H9 (cell line): ENCODE data around the gene DNAH11. TPM values are rescaled to one million over a fixed set of nuclear protein-coding genes. Genes with fewer than 3 reads are reported as not detected.

Source experiments
- DNase-seq: peaks from one replicate; pipeline ENCODE4 v3.0.0-alpha.2; 2017
- H2AFZ ChIP-seq: one replicate; pipeline ENCODE4 v1.6.1; 2013; ENCODE audit warnings: mild to moderate bottlenecking, low read length, control low read depth, moderate library complexity
- H2AK5ac ChIP-seq: 2 replicates; pipeline ENCODE4 v1.6.1; 2013; ENCODE audit warnings: low read length, control low read depth, mixed read lengths; ENCODE audit not compliant: insufficient read length
- H2BK120ac ChIP-seq: one replicate; pipeline ENCODE4 v1.6.1; 2013; ENCODE audit warnings: low read depth, mild to moderate bottlenecking, low read length, control low read depth, inconsistent platforms; ENCODE audit not compliant: poor library complexity, severe bottlenecking
- H2BK12ac ChIP-seq: 2 replicates; pipeline ENCODE4 v1.6.1; 2013; ENCODE audit warnings: low read length, control low read depth, mixed read lengths, low read depth; ENCODE audit not compliant: insufficient read length
- H2BK15ac ChIP-seq: 2 replicates; pipeline ENCODE4 v1.6.1; 2013; ENCODE audit warnings: low read depth, low read length, control low read depth
- H2BK20ac ChIP-seq: one replicate; pipeline ENCODE4 v1.6.1; 2013; ENCODE audit warnings: low read depth, mild to moderate bottlenecking, low read length, control low read depth, inconsistent platforms; ENCODE audit not compliant: poor library complexity, severe bottlenecking
- H2BK5ac ChIP-seq: 2 replicates; pipeline ENCODE4 v1.6.1; 2013; ENCODE audit warnings: low read length, control low read depth, mixed read lengths; ENCODE audit not compliant: insufficient read length
- H3K14ac ChIP-seq: 2 replicates; pipeline ENCODE4 v1.6.1; 2013; ENCODE audit warnings: low read length, control low read depth; ENCODE audit not compliant: insufficient read depth
- H3K18ac ChIP-seq: 2 replicates; pipeline ENCODE4 v1.6.1; 2013; ENCODE audit warnings: low read depth, mild to moderate bottlenecking, mixed read lengths, low read length, control low read depth; ENCODE audit not compliant: insufficient read length
- H3K23ac ChIP-seq: 2 replicates; pipeline ENCODE4 v1.6.1; 2013; ENCODE audit warnings: low read length, control low read depth, mixed read lengths, low read depth; ENCODE audit not compliant: insufficient read length
- H3K23me2 ChIP-seq: 2 replicates; pipeline ENCODE4 v1.6.1; 2013; ENCODE audit warnings: low read depth, mild to moderate bottlenecking, mixed read lengths, low read length, control low read depth; ENCODE audit not compliant: insufficient read length, poor library complexity, severe bottlenecking
- H3K27ac ChIP-seq: 2 replicates; pipeline ENCODE4 v1.5.1; 2013; ENCODE audit warnings: low read length, control low read depth, mixed read lengths, low read depth; ENCODE audit not compliant: insufficient read length
- H3K27me3 ChIP-seq: 2 replicates; pipeline ENCODE4 v1.6.1; 2013; ENCODE audit warnings: low read length, control low read depth, inconsistent platforms; ENCODE audit not compliant: insufficient read depth
- H3K4ac ChIP-seq: 2 replicates; pipeline ENCODE4 v1.6.1; 2013; ENCODE audit warnings: low read depth, mild to moderate bottlenecking, control low read depth, inconsistent platforms, low read length, moderate library complexity
- H3K4me1 ChIP-seq: 2 replicates; pipeline ENCODE4 v1.6.1; 2013; ENCODE audit warnings: low read length, control low read depth, inconsistent platforms; ENCODE audit not compliant: insufficient read depth
- H3K4me2 ChIP-seq: 2 replicates; pipeline ENCODE4 v1.6.1; 2013; ENCODE audit warnings: low read length, control low read depth, mixed read lengths; ENCODE audit not compliant: insufficient read length, insufficient read depth
- H3K56ac ChIP-seq: 2 replicates; pipeline ENCODE4 v1.6.1; 2013; ENCODE audit warnings: low read depth, mild to moderate bottlenecking, mixed read lengths, low read length, control low read depth; ENCODE audit not compliant: insufficient read length
- H3K79me1 ChIP-seq: 2 replicates; pipeline ENCODE4 v1.6.1; 2013; ENCODE audit warnings: low read depth, mild to moderate bottlenecking, moderate library complexity, low read length, control low read depth, inconsistent platforms; ENCODE audit not compliant: insufficient read depth, poor library complexity, severe bottlenecking
- H3K79me2 ChIP-seq: 2 replicates; pipeline ENCODE4 v1.6.1; 2013; ENCODE audit warnings: low read length, control low read depth, inconsistent platforms; ENCODE audit not compliant: insufficient read depth
- H3K9ac ChIP-seq: 2 replicates; pipeline ENCODE4 v1.6.1; 2013; ENCODE audit warnings: low read length, control low read depth, mixed read lengths; ENCODE audit not compliant: insufficient read length; ENCODE audit errors: extremely low read depth
- H3K9me3 ChIP-seq: one replicate; pipeline ENCODE4 v1.6.1; 2013; ENCODE audit warnings: low read depth, low read length, inconsistent platforms; ENCODE audit not compliant: control insufficient read depth
- H3T11ph ChIP-seq: one replicate; pipeline ENCODE4 v1.6.1; 2013; ENCODE audit warnings: mild to moderate bottlenecking, low read length, control low read depth, inconsistent platforms
- H4K20me1 ChIP-seq: one replicate; pipeline ENCODE4 v1.6.1; 2013; ENCODE audit not compliant: control insufficient read depth, insufficient read length, insufficient read depth
- H4K5ac ChIP-seq: 2 replicates; pipeline ENCODE4 v1.6.1; 2013; ENCODE audit warnings: low read depth, mild to moderate bottlenecking, mixed read lengths, low read length, control low read depth; ENCODE audit not compliant: insufficient read length
- H4K8ac ChIP-seq: replicated peaks from 2 replicates; pipeline ENCODE4 v1.6.1; 2013; ENCODE audit warnings: low read length, control low read depth, mixed read lengths, low read depth; ENCODE audit not compliant: insufficient read length
- H4K91ac ChIP-seq: 2 replicates; pipeline ENCODE4 v1.6.1; 2013; ENCODE audit warnings: low read depth, mild to moderate bottlenecking, moderate library complexity, mixed read lengths, low read length, control low read depth; ENCODE audit not compliant: insufficient read length
- H3K27ac Mint-ChIP-seq, 3 experiments: 2 replicates in 2 of 3; 3 replicates in 1 of 3; pipeline ENCODE4 v1.8.0; 2020 to 2021; ENCODE audit warnings: mixed read lengths in 3 of 3, mild to moderate bottlenecking in 1 of 3, moderate library complexity in 1 of 3
- H3K27me3 Mint-ChIP-seq: 2 replicates; pipeline ENCODE4 v1.8.0; 2021; ENCODE audit warnings: low read depth, mild to moderate bottlenecking, moderate library complexity, mixed read lengths
- H3K36me3 Mint-ChIP-seq, 3 experiments: 2 replicates in 2 of 3; 3 replicates in 1 of 3; pipeline ENCODE4 v1.8.0; 2020 to 2021; ENCODE audit warnings: low read depth in 3 of 3, mixed read lengths in 3 of 3; ENCODE audit not compliant: insufficient read depth in 1 of 3
- H3K4me1 Mint-ChIP-seq, 2 experiments: 2 replicates each; pipeline ENCODE4 v1.8.0; 2020; ENCODE audit warnings: mixed read lengths in 2 of 2
- H3K4me3 Mint-ChIP-seq, 2 experiments: 2 replicates in 1 of 2; 3 replicates in 1 of 2; pipeline ENCODE4 v1.8.0; 2020 to 2021; ENCODE audit warnings: mild to moderate bottlenecking in 2 of 2, mixed read lengths in 2 of 2, moderate library complexity in 1 of 2
- H3K9me3 Mint-ChIP-seq, 2 experiments: 2 replicates in 1 of 2; 3 replicates in 1 of 2; pipeline ENCODE4 v1.8.0; 2020; ENCODE audit warnings: mild to moderate bottlenecking in 2 of 2, mixed read lengths in 2 of 2, moderate library complexity in 1 of 2
- WGBS: extraction: QIAGEN DNeasy Blood & Tissue Kit; methylation state at CpG from one replicate; pipeline ENCODE4 v1.1.7; 2013; ENCODE audit warnings: missing lambda C conversion rate, low lambda C conversion rate, mixed read lengths; ENCODE audit not compliant: insufficient read length; ENCODE audit errors: extremely low coverage; 5-methylcytosine and 5-hydroxymethylcytosine counted together
- total RNA-seq: library from RNA; stranded (reverse); gene quantifications from 2 replicates; pipeline ENCODE4 v1.2.1, GENCODE V29; 2021
- TF ChIP-seq, protein P1 (sequence below): fragments of 200-600 bp; sonication (generic); conservative IDR thresholded peaks from 3 replicates; pipeline ENCODE4 v1.8.0; 2021; ENCODE audit warnings: antibody characterized with exemption, mild to moderate bottlenecking

DNAH11 gene
- total RNA-seq, 1 experiment from 2014 or later = 2.5 TPM

DNA sequence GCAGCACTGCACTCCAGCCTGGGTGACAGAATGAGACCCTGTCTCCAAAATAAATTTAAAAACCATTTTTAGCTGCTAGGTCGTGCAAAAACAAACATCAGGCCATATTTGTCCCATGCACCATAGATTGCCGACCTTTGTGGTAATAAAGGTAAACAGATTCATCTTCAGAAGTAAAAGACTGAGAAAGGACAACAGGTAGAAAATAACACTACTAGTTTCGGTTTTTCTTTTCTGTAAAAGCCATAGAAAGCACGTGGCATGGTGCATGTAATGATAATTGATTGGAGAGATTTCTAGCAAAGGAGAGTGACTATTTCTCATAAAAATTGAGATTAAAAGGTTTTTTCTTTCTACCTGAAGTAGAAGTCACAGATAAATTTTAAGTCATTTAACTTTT lies 93.9 kb downstream of the DNAH11 start:
- H3K56ac ChIP-seq = no peak overlapping the region
- H4K8ac ChIP-seq = no peak overlapping the region
- no peak overlapping the region for H3K27ac ChIP-seq
- TF ChIP-seq, protein P1, sequence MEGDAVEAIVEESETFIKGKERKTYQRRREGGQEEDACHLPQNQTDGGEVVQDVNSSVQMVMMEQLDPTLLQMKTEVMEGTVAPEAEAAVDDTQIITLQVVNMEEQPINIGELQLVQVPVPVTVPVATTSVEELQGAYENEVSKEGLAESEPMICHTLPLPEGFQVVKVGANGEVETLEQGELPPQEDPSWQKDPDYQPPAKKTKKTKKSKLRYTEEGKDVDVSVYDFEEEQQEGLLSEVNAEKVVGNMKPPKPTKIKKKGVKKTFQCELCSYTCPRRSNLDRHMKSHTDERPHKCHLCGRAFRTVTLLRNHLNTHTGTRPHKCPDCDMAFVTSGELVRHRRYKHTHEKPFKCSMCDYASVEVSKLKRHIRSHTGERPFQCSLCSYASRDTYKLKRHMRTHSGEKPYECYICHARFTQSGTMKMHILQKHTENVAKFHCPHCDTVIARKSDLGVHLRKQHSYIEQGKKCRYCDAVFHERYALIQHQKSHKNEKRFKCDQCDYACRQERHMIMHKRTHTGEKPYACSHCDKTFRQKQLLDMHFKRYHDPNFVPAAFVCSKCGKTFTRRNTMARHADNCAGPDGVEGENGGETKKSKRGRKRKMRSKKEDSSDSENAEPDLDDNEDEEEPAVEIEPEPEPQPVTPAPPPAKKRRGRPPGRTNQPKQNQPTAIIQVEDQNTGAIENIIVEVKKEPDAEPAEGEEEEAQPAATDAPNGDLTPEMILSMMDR = no peak
- no peaks in the 10 kb centered on the region for H3K9me3 ChIP-seq
- no peak overlapping the region for H3K9ac ChIP-seq
- H2AK5ac ChIP-seq = no peak overlapping the region
- H2BK12ac ChIP-seq = no peak overlapping the region
- H3K23me2 ChIP-seq = no peaks in the 10 kb centered on the region
- DNase-seq = no peak
- H2BK15ac ChIP-seq = no peak overlapping the region
- no peaks in the 10 kb centered on the region for H4K20me1 ChIP-seq
- no peak overlapping the region for H2BK20ac ChIP-seq
- no peaks in the 10 kb centered on the region for H3K79me1 ChIP-seq
- no peak overlapping the region for H3T11ph ChIP-seq
- H2BK120ac ChIP-seq = no peak overlapping the region
- no peaks in the 10 kb centered on the region for H3K27me3 ChIP-seq
- Mint-ChIP-seq H3K4me1 (peaks cover 10% of the 10 kb centered on the region in 2 experiments), H3K27ac (no peak overlapping the region), H3K4me3 (no peak overlapping the region), H3K9me3 (no peaks in the 10 kb centered on the region), H3K27me3 (no peaks in the 10 kb centered on the region), H3K36me3 (peaks cover 0 to 8% (median 0%) of the 10 kb centered on the region in 3 experiments; a peak in 2 of 7 replicates)
- no peak overlapping the region for H2BK5ac ChIP-seq
- no peak overlapping the region for H3K18ac ChIP-seq
- no peak overlapping the region for H3K4ac ChIP-seq
- H3K14ac ChIP-seq = no peak overlapping the region
- H4K91ac ChIP-seq = no peak overlapping the region
- no peak overlapping the region for H3K4me2 ChIP-seq
- no peaks in the 10 kb centered on the region for H3K4me1 ChIP-seq
- H3K79me2 ChIP-seq = no peaks in the 10 kb centered on the region
- H2AFZ ChIP-seq = no peak overlapping the region
- WGBS = no CpG with 5 or more reads among the region's 4 CpGs
- no peak overlapping the region for H4K5ac ChIP-seq
- H3K23ac ChIP-seq = no peak overlapping the region
